H9 (cell line): ENCODE measurements around the gene ALKBH1. TPM values are rescaled to one million over a fixed set of nuclear protein-coding genes. Genes with fewer than 3 reads are reported as not detected.

Experiments used
- DNase-seq: peaks from one replicate; pipeline ENCODE4 v3.0.0-alpha.2; 2017
- H2AFZ ChIP-seq: one replicate; pipeline ENCODE4 v1.6.1; 2013; ENCODE audit warnings: mild to moderate bottlenecking, low read length, control low read depth, moderate library complexity
- H2AK5ac ChIP-seq: 2 replicates; pipeline ENCODE4 v1.6.1; 2013; ENCODE audit warnings: low read length, control low read depth, mixed read lengths; ENCODE audit not compliant: insufficient read length
- H2BK120ac ChIP-seq: one replicate; pipeline ENCODE4 v1.6.1; 2013; ENCODE audit warnings: low read depth, mild to moderate bottlenecking, low read length, control low read depth, inconsistent platforms; ENCODE audit not compliant: poor library complexity, severe bottlenecking
- H2BK12ac ChIP-seq: 2 replicates; pipeline ENCODE4 v1.6.1; 2013; ENCODE audit warnings: low read length, control low read depth, mixed read lengths, low read depth; ENCODE audit not compliant: insufficient read length
- H2BK15ac ChIP-seq: 2 replicates; pipeline ENCODE4 v1.6.1; 2013; ENCODE audit warnings: low read depth, low read length, control low read depth
- H2BK20ac ChIP-seq: one replicate; pipeline ENCODE4 v1.6.1; 2013; ENCODE audit warnings: low read depth, mild to moderate bottlenecking, low read length, control low read depth, inconsistent platforms; ENCODE audit not compliant: poor library complexity, severe bottlenecking
- H2BK5ac ChIP-seq: 2 replicates; pipeline ENCODE4 v1.6.1; 2013; ENCODE audit warnings: low read length, control low read depth, mixed read lengths; ENCODE audit not compliant: insufficient read length
- H3K14ac ChIP-seq: 2 replicates; pipeline ENCODE4 v1.6.1; 2013; ENCODE audit warnings: low read length, control low read depth; ENCODE audit not compliant: insufficient read depth
- H3K18ac ChIP-seq: 2 replicates; pipeline ENCODE4 v1.6.1; 2013; ENCODE audit warnings: low read depth, mild to moderate bottlenecking, mixed read lengths, low read length, control low read depth; ENCODE audit not compliant: insufficient read length
- H3K23ac ChIP-seq: 2 replicates; pipeline ENCODE4 v1.6.1; 2013; ENCODE audit warnings: low read length, control low read depth, mixed read lengths, low read depth; ENCODE audit not compliant: insufficient read length
- H3K23me2 ChIP-seq: 2 replicates; pipeline ENCODE4 v1.6.1; 2013; ENCODE audit warnings: low read depth, mild to moderate bottlenecking, mixed read lengths, low read length, control low read depth; ENCODE audit not compliant: insufficient read length, poor library complexity, severe bottlenecking
- H3K27ac ChIP-seq: 2 replicates; pipeline ENCODE4 v1.5.1; 2013; ENCODE audit warnings: low read length, control low read depth, mixed read lengths, low read depth; ENCODE audit not compliant: insufficient read length
- H3K27me3 ChIP-seq: 2 replicates; pipeline ENCODE4 v1.6.1; 2013; ENCODE audit warnings: low read length, control low read depth, inconsistent platforms; ENCODE audit not compliant: insufficient read depth
- H3K4ac ChIP-seq: 2 replicates; pipeline ENCODE4 v1.6.1; 2013; ENCODE audit warnings: low read depth, mild to moderate bottlenecking, control low read depth, inconsistent platforms, low read length, moderate library complexity
- H3K4me1 ChIP-seq: 2 replicates; pipeline ENCODE4 v1.6.1; 2013; ENCODE audit warnings: low read length, control low read depth, inconsistent platforms; ENCODE audit not compliant: insufficient read depth
- H3K4me2 ChIP-seq: 2 replicates; pipeline ENCODE4 v1.6.1; 2013; ENCODE audit warnings: low read length, control low read depth, mixed read lengths; ENCODE audit not compliant: insufficient read length, insufficient read depth
- H3K56ac ChIP-seq: 2 replicates; pipeline ENCODE4 v1.6.1; 2013; ENCODE audit warnings: low read depth, mild to moderate bottlenecking, mixed read lengths, low read length, control low read depth; ENCODE audit not compliant: insufficient read length
- H3K79me1 ChIP-seq: 2 replicates; pipeline ENCODE4 v1.6.1; 2013; ENCODE audit warnings: low read depth, mild to moderate bottlenecking, moderate library complexity, low read length, control low read depth, inconsistent platforms; ENCODE audit not compliant: insufficient read depth, poor library complexity, severe bottlenecking
- H3K79me2 ChIP-seq: 2 replicates; pipeline ENCODE4 v1.6.1; 2013; ENCODE audit warnings: low read length, control low read depth, inconsistent platforms; ENCODE audit not compliant: insufficient read depth
- H3K9ac ChIP-seq: 2 replicates; pipeline ENCODE4 v1.6.1; 2013; ENCODE audit warnings: low read length, control low read depth, mixed read lengths; ENCODE audit not compliant: insufficient read length; ENCODE audit errors: extremely low read depth
- H3K9me3 ChIP-seq: one replicate; pipeline ENCODE4 v1.6.1; 2013; ENCODE audit warnings: low read depth, low read length, inconsistent platforms; ENCODE audit not compliant: control insufficient read depth
- H3T11ph ChIP-seq: one replicate; pipeline ENCODE4 v1.6.1; 2013; ENCODE audit warnings: mild to moderate bottlenecking, low read length, control low read depth, inconsistent platforms
- H4K20me1 ChIP-seq: one replicate; pipeline ENCODE4 v1.6.1; 2013; ENCODE audit not compliant: control insufficient read depth, insufficient read length, insufficient read depth
- H4K5ac ChIP-seq: 2 replicates; pipeline ENCODE4 v1.6.1; 2013; ENCODE audit warnings: low read depth, mild to moderate bottlenecking, mixed read lengths, low read length, control low read depth; ENCODE audit not compliant: insufficient read length
- H4K8ac ChIP-seq: replicated peaks from 2 replicates; pipeline ENCODE4 v1.6.1; 2013; ENCODE audit warnings: low read length, control low read depth, mixed read lengths, low read depth; ENCODE audit not compliant: insufficient read length
- H4K91ac ChIP-seq: 2 replicates; pipeline ENCODE4 v1.6.1; 2013; ENCODE audit warnings: low read depth, mild to moderate bottlenecking, moderate library complexity, mixed read lengths, low read length, control low read depth; ENCODE audit not compliant: insufficient read length
- H3K27ac Mint-ChIP-seq, 3 experiments: 2 replicates in 2 of 3; 3 replicates in 1 of 3; pipeline ENCODE4 v1.8.0; 2020 to 2021; ENCODE audit warnings: mixed read lengths in 3 of 3, mild to moderate bottlenecking in 1 of 3, moderate library complexity in 1 of 3
- H3K27me3 Mint-ChIP-seq: 2 replicates; pipeline ENCODE4 v1.8.0; 2021; ENCODE audit warnings: low read depth, mild to moderate bottlenecking, moderate library complexity, mixed read lengths
- H3K36me3 Mint-ChIP-seq, 3 experiments: 2 replicates in 2 of 3; 3 replicates in 1 of 3; pipeline ENCODE4 v1.8.0; 2020 to 2021; ENCODE audit warnings: low read depth in 3 of 3, mixed read lengths in 3 of 3; ENCODE audit not compliant: insufficient read depth in 1 of 3
- H3K4me1 Mint-ChIP-seq, 2 experiments: 2 replicates each; pipeline ENCODE4 v1.8.0; 2020; ENCODE audit warnings: mixed read lengths in 2 of 2
- H3K4me3 Mint-ChIP-seq, 2 experiments: 2 replicates in 1 of 2; 3 replicates in 1 of 2; pipeline ENCODE4 v1.8.0; 2020 to 2021; ENCODE audit warnings: mild to moderate bottlenecking in 2 of 2, mixed read lengths in 2 of 2, moderate library complexity in 1 of 2
- H3K9me3 Mint-ChIP-seq, 2 experiments: 2 replicates in 1 of 2; 3 replicates in 1 of 2; pipeline ENCODE4 v1.8.0; 2020; ENCODE audit warnings: mild to moderate bottlenecking in 2 of 2, mixed read lengths in 2 of 2, moderate library complexity in 1 of 2
- CTCF ChIP-seq: fragments of 200-600 bp; sonication (generic); conservative IDR thresholded peaks from 3 replicates; pipeline ENCODE4 v1.8.0; 2021; ENCODE audit warnings: antibody characterized with exemption, mild to moderate bottlenecking
- whole genome bisulfite sequencing: extraction: QIAGEN DNeasy Blood & Tissue Kit; methylation state at CpG from one replicate; pipeline ENCODE4 v1.1.7; 2013; ENCODE audit warnings: missing lambda C conversion rate, low lambda C conversion rate, mixed read lengths; ENCODE audit not compliant: insufficient read length; ENCODE audit errors: extremely low coverage; 5-methylcytosine and 5-hydroxymethylcytosine counted together
- total RNA-seq: library from RNA; stranded (reverse); gene quantifications from 2 replicates; pipeline ENCODE4 v1.2.1, GENCODE V29; 2021

The ALKBH1 gene
- total RNA-seq, 1 experiment from 2014 or later = 18.7 TPM

- Histone ChIP-seq H3K27ac (no peak overlapping the region), H2BK12ac (no peak overlapping the region), H3K18ac (no peak overlapping the region), H2BK15ac (no peak overlapping the region), H3K79me1 (no peaks in the 10 kb centered on the region), H3K79me2 (no peaks in the 10 kb centered on the region), H3K23me2 (no peaks in the 10 kb centered on the region), H2AK5ac (no peak overlapping the region), H3K4me2 (no peak overlapping the region), H3K56ac (no peak overlapping the region), H3K4me1 (no peaks in the 10 kb centered on the region), H4K91ac (no peak overlapping the region), H2BK120ac (no peak overlapping the region), H4K8ac (no peak overlapping the region), H3K27me3 (no peaks in the 10 kb centered on the region), H2BK20ac (no peak overlapping the region), H2AFZ (no peak overlapping the region), H3K4ac (no peak overlapping the region), H3T11ph (no peak overlapping the region), H2BK5ac (no peak overlapping the region), H3K9ac (no peak overlapping the region), H3K14ac (no peak overlapping the region), H3K23ac (no peak overlapping the region), H4K5ac (no peak overlapping the region), H3K9me3 (no peaks in the 10 kb centered on the region), H4K20me1 (no peaks in the 10 kb centered on the region)
- Mint-ChIP-seq H3K4me3 (no peak overlapping the region), H3K27me3 (peaks cover 5% of the 10 kb centered on the region; the same call in 1 of the 2 replicates), H3K4me1 (no peaks in the 10 kb centered on the region), H3K36me3 (no peaks in the 10 kb centered on the region), H3K9me3 (peaks cover 0 to 5% of the 10 kb centered on the region in 2 experiments; a peak in 2 of 5 replicates), H3K27ac (no peak overlapping the region)
- no CpG with 5 or more reads among the region's 4 CpGs for WGBS
- no peak for TF ChIP-seq CTCF
- DNase-seq = no peak
Measured at GRCh38 chr14:77646907-77647306, 60.9 kb downstream of the ALKBH1 start.
